HG02678 (cell line): ENCODE data around the gene BFSP2.
"Not testable (repeated sequence)": the region's sequence is repeated elsewhere in the genome, so short reads cannot be mapped to it uniquely, and the experiment has no call there.

ENCODE experiments used
- ATAC-seq: cut with Tn5 transposase; IDR thresholded peaks from one replicate; pipeline ENCODE4 v1.9.1; 2021; ENCODE audit warnings: mild to moderate bottlenecking, moderate library complexity; ENCODE audit not compliant: unreplicated experiment

BFSP2 gene

GRCh38 chr3:133509488-133509887 is 109.6 kb downstream of the BFSP2 start:
- ATAC-seq: no peak

DNA sequence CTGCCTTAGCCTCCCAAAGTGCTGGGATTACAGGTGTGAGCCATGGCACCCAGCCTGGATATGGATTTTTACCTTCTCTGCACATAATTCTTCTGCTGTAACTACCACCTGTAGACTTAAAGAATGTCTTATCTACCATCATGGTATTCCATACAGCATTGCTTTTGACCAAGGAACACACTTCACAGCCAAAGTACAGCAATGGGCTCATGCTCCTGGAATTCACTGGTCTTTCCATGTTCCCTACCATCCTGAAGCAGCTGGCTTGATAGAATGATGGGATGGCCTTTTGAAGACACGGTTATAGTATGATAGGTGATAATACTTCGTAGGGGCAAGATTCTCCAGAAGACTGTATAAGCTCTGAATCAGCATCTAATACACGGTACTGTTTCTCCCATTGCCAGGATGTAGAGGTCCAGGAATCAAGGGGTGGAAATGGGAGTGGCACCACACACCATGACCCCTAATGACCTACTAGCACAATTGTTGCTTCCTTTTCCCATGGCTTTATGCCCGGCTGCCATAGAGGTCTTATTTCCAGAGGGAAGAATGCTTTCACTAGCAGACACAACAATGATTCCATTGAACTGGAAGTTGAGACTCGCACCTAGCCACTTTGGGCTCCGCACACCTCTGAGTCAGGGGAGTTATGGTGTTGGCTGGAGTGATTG is 112.7 kb downstream of the BFSP2 start:
- ATAC-seq: no peak

- no peak for ATAC-seq
Measured at GRCh38 chr3:133514418-133514817, 114.6 kb downstream of the BFSP2 start.

- no peak for ATAC-seq
Measured at GRCh38 chr3:133515127-133515526, 115.3 kb downstream of the BFSP2 start.

GRCh38 chr3:133520286-133520685 is 120.4 kb downstream of the BFSP2 start:
- no peak for ATAC-seq

GRCh38 chr3:133520938-133521337 is 121.1 kb downstream of the BFSP2 start:
- not testable (repeated sequence) for ATAC-seq

DNA sequence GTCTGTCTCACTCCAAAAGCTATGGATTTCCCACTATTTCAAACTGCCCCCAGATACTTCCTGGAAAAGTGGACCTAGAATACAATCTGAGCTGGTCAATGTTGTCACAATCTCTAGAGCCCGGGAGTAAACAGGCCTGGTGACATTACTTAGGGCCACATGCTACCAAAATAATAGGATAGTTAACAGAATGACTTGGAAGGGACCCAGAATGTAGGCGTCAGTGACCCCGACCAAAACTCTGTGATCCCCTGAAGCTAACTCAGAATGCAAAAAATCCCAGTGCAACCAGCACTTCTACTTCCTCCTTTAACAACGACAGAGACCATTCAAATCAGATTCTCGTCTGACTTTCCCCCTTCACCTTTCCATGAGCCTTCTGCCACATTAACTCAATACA is 122.1 kb downstream of the BFSP2 start:
- ATAC-seq: no peak

DNA sequence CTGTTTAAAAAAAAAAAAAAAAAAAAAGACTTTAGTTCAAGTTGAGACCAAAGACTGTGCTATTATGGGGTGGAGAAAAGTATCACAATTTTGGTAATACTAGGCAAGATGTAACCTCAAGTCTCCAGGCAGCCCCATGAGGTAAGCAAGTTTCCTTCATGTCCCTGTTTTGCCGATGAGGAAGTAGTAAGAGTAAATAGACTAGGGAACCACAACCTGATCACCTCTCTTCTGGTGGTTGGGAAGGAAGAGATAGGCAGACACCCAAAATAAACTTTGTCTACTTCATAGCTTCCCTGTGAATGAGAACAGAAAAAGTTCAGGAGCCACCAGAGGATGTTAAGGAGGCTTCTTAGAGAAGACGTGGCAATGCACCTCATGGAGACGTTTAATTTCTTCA is 123.9 kb downstream of the BFSP2 start:
- not testable (repeated sequence) for ATAC-seq
